Measurements from ENCODE around the gene PLBD1.

PLBD1 gene

DNA sequence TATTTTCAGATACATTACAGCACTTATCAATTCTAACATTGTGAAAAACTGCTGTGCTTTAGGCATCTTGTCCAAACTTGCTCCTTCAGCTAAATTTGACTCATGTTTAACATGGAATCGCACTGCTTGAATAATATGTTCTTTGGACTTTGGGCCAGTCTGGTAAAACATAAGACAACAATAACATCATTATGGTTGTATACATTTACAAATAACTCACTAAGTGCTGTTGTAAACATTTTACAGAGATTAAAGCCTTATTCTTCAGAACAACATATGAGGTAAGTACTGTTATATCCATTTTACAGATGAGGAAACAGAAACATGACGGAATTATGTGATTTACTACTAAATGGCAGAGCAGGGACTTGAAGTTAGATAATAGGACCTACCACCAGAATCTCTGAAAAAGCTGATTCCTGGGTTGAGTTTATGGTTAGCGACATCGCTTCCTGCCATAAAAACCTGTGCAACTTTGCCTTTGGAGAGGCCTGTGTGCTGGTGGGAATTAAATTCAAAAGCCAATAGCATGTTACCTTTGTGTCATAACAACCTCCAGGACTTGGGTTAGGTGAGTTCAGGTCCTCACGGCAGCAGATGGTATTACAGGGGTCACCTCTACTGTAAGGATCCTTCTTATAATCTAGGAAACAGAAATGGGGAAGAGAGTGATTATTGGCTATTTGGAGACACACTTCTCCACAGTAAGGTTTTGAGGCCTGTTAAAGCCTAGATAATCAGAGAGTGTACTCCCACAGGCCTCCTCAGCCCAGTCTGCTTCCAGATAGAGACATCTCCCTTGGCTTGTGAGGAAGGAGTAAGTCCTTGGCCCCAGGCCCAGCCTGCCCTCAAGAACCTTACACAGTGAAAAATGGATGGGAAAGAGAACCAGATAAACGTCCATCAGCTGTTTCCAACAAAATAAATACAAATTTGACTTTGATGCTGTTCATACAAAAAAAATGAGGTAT is 61.8 kb downstream of the PLBD1 start:
- DNase-seq (ENCODE audit: low read depth in 2 of 2) = no peak

DNA sequence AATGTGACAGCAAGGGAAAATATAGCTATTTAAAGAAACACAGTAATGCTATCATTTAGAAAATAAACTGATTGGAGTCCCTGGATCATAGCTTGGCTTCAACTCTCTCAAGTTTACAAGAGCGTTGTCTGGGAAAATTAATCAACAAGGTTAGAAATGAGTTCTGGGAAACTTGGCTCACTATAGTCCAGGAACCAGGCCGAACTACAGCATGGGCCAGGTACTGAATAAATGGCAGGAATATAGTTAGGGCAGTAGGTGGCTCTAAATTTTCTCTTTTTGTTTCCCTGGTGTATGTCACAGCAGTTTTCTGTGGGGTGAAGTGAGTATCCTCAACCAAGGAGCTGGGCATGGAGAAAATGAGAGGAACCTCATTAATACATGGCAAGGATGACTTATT is 72.4 kb downstream of the PLBD1 start:
- no peak for DNase-seq (ENCODE audit: low read depth in 2 of 2)

DNA sequence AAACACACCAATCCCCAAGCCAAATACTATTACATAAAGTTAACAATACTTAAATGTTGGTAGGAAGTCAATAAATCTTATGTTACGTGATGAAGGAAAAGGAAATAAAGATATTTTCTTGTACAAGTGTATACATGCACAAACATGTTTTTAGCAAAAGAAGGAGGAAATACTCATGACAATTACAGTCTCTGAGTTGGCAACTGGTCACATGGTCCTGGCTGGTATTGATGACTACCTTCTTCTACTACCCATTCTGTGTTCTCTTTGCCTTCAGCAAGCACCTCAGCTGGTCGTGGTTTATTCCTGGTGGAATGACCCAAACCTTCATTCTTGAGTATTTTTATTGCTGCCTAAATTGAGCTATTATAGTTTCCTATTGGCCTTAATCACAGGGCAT is 84.8 kb downstream of the PLBD1 start:
- no peak for DNase-seq (ENCODE audit: low read depth in 2 of 2)

DNA sequence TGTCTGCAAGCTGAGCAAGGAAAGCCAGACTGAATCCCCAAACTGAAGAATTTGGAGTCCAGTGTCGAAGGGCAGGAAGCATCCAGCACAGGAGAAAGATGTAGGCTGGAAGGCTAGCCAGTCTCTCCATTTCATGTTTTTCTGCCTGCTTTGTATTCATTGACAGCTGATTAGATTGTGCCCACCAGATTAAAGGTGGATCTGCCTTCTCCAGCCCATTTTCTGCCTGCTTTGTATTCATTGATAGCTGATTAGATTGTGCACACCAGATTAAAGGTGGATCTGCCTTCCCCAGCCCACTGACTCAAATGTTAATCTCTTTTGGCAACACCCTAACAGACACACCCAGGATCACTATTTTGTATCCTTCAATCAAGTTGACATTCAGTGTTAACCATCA is 85.3 kb downstream of the PLBD1 start:
- DNase-seq (ENCODE audit: low read depth in 2 of 2) = no peak

DNA sequence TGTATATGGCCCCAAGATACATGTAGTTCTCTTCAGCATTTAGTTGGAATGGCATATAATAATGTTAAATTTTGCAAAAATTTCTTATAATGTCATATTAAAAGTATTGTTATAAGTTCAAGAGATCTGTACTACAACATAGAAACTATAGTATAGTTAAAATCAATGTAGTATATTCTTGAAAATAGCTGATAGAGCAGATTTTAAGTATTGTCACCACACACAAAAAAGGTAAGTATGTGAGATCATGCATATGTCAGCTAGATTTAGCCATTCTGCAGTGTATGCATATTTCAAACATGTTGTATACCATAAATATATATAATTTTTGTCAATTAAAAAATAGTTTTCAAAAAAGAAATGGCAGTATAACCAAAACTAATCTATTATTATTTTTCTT is 86.5 kb downstream of the PLBD1 start:
- DNase-seq (ENCODE audit: low read depth in 2 of 2) = no peak

DNA sequence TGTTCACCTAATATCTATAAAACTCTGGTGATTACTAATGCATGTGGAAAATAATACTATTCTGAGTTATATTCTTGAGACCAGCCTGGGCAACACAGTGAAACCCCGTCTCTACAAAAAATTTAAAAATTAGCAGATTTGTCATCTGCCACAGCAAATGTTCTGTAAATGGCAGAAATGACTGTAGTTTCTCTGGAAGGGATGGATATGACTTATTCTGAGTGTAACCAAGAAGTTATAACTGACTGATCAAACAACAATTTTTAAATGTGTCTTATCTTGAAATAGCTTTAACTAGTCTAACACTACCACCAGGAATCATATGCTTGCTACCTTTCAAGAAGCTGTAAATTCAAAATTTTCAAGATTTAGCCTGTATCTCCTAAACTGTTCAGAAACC is 88.7 kb downstream of the PLBD1 start:
- DNase-seq (ENCODE audit: low read depth in 2 of 2) = no peak

DNA sequence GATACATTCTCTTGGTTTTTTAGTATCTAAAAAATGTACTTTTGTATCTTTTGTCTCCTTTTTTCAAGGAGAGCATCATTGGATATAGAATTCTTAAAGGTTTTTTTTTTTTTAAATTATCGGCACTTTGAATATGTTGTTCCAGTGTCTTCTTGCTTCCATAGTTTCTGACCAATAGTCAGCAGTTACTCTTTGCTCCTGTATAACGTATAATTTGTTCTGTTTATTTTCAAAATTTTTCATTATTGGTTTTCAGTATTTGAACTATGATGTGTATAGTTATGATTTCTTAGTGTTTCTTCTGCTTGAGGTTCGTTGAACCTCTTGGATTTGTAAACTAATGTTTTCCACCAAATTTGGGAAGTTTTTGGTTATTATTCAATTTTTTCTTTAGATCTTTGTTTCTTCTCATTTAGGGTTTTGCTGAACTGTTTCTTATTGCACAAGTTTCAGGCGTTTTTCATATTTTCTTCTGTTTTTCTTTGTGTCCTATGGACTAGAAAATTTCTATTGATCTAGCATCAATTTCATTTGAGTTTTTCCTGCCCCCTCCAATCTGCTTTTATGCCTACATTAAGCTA is 93.9 kb downstream of the PLBD1 start:
- DNase-seq (ENCODE audit: low read depth in 2 of 2) = no peak

DNA sequence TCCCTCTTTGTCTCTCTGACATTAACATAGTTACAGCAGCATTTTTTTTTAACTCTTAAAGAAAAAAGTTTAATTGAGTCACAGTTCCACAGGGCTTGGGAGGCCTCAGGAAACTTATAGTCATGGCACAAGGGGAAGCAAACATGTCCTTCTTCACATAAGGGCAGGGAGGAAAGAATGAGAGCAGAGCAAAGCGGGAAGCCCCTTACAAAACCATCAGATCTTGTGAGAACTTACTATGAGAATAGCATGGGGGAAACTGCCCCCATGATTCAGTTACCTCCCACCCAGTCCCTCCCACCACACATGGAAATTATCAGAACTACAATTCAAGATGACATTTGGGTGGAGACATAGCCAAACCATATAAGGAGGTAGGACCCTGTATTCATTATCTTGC is 96.2 kb downstream of the PLBD1 start:
- DNase-seq (ENCODE audit: low read depth in 2 of 2) = no peak

DNA sequence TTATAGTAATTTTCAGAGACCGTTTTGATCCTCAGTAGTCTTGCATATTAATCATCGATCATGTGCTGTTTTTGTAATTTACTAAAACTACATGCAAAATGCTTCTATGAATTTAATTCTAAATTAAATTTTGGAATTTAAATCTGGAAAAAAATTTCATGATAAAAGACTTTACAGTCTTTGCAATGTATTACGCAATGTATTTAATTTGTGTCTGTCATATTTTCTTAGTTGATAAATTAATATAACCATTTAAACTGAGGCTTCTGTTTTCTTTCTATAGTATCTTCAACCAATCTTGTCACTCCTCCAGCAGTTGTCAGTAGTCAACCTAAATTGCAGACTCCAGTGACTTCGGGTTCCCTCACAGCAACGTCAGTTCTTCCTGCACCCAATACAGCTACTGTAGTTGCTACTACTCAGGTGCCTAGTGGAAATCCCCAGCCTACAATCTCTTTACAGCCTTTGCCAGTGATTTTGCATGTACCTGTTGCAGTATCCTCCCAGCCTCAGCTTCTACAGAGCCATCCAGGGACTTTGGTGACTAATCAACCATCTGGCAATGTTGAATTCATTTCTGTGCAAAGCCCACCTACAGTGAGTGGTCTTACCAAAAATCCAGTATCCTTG is 107.4 kb downstream of the PLBD1 start:
- DNase-seq (ENCODE audit: low read depth in 2 of 2) = no peak

DNA sequence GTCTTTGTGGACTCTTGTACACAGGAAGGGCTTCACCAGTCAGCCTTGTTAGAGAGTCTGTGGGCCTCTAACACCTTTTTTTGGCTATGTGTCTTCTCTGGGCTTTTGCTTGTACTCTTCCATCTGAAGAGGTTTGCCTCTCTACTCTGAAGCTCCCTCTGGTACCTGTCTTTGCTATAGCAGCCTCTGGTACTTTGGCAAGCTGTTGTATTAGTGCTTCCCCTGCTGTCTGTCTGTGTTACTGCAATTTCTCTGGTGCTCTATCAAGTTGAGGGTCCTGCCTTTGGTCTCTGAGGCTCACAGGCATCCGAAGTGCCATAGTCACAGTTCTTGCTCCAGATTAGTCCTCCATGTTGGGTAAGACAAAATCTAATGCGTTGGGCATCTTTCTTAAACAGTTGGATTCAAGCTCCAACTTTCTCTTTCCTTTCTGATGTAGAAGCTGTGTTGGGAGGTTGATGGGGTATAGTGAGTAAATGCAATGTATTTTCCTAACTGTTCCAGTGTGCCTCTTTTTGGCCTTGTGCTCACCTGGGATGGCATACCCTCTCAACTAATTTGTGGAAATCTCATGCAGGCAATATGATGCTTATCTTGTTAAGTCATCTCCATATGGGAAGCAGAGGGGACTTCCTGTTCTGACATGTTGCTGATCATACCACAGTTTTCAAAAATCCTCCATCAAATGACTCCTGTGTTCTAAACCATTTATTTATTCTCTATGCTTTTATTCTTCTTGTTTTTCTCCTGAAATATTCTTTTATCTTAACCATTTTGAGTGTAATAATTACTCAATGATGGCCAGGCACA is 113.4 kb downstream of the PLBD1 start:
- peak in 1 of 2 experiments; percentile 4 for DNase-seq (ENCODE audit: low read depth in 2 of 2)

All from stimulated activated CD4-positive, alpha-beta T cell treated with anti-CD3 and anti-CD28 coated beads, Interleukin-12 subunit alpha, Interleukin-12 subunit beta, amount 100 ng/mL, for 24 hours (primary cell).